LNCAP (cell line): ENCODE results near the gene GLS.

Experiments used
- CTCF ChIP-seq: fragments of 450-650 bp; IDR thresholded peaks from 2 replicates; pipeline ENCODE4 v1.5.1; 2017; ENCODE audit warnings: mild to moderate bottlenecking

Gene GLS

DNA sequence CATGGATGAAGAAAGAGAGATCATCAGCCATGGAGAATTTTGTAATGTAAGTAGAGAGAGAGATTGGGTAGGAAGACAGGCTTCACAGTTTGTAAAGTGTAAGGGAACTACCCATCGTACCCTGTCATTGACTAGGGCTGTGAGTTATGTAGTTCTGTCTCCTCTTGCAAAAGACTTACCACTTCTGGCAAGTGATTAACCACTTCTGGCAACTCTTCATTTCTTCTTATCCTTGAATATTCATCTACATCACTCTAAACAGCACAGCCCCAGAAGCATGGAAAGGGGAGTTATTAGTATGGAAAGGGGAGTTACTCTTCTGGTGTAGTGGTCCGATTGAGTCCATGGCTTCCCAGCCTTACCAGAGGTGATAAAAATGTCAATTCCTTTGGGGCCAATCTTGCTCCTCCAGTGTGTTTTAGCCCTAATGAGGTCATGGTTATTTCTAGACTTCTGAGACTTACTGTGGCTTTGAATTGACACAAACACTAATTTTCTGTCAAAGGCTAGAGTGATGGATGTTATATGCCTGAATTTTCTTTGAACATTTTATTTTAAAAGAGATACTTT is 81.4 kb downstream of the GLS start:
- no peak for TF ChIP-seq CTCF

GRCh38 chr2:190963088-190963487 is 82.5 kb downstream of the GLS start:
- no peak for TF ChIP-seq CTCF

GRCh38 chr2:190964170-190964795 is 83.7 kb downstream of the GLS start:
- no peak for TF ChIP-seq CTCF

DNA sequence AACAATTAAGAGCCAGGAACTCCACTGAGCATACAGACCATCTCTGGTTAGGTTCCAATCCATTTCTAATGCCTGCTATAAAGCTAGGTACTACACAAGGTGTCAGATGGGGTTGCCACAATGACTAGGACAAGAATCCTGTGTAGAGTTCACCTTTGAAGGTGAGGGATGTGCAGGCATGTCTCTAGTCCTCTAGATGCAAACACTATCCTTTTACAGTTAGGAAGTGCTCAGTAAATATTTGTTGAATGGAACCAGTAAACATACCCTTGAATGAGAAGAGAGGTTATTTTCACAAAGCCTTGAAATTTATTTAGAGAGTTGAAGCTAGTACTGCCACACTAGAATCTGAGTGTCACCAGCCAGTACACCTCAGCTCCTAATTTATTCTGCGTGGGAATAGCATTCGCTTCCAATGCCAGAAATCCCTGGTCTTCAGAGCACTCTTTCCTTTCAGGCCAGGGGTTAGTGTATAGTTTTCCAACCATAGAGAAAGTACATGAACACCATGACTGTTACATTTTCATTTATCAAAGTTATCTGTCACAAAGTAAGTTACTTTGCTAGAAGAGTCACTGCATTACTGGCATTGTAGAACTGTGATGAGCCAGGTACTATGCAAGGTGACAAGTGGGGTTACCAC is 85.1 kb downstream of the GLS start:
- no peak for TF ChIP-seq CTCF

DNA sequence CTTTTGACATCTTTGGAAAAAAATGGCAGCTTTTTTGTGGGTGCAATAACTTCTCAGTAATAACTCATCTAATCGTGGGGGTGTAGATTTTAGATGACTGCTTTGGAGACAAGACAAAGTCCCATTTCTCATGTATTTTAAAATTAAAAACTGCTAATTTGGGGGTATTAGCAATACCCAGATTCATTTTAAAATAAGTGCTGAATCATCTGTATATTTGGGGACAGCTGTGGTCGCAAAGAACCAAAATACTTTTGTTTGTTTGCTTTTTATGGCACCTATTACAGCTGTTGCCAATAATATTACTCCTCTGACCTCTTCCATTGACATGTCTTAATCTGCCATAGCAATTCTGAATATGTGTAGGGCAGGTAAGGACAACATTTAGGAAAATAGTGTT is 87.9 kb downstream of the GLS start:
- no peak for TF ChIP-seq CTCF

DNA sequence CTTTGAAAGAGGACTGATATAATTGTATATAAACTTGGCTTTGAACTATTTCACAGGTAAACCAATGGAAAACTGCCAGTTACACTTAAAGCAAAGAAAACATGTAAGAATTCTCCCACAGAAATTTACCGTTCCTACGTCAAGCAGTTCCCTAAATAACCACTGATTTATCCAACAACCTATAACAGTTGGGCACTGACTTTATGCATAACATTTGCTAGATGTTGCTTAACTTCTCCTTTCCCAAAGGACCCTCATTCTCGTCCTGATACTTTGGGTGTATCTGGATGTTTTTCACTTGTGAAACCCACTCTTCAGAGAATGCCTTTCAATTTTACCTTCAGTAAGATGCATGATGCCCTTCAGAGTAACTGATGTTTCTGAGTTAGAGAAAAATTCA is 89.5 kb downstream of the GLS start:
- no peak for TF ChIP-seq CTCF

DNA sequence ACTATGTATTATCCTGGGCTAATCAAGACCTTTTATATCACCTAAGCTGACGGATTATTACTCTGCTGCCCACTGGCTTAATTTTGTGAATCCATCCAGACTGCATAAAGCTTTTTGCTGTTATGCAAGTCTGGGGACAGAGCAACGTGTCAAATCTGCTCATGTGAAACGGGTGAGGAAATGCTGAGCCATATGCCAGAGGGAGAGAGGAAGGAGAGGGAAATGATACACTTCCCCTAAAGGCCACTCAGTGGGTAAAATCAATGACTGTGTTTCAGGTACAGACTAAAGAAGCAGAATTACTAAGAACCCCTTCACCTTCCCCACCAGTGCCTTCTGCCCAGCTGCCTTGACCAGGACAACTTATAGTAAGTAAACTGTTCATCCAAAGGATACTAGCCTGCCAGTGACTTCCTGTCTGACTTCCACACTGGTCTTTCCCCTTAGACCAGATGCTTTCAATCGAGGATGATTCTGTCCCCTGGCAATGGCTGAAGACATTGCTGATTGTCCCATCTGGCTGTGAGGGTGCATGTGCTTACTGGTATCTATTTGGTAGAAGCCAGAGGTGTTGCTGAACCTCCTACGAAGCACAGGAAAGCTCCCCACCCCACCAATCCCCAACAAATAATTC is 90.4 kb downstream of the GLS start:
- no peak for TF ChIP-seq CTCF
